ENCODE results near the gene BEAN1.
A peak's percentile ranks its signal among the peaks of the same experiment; 100 is the strongest.

Gene BEAN1

DNA sequence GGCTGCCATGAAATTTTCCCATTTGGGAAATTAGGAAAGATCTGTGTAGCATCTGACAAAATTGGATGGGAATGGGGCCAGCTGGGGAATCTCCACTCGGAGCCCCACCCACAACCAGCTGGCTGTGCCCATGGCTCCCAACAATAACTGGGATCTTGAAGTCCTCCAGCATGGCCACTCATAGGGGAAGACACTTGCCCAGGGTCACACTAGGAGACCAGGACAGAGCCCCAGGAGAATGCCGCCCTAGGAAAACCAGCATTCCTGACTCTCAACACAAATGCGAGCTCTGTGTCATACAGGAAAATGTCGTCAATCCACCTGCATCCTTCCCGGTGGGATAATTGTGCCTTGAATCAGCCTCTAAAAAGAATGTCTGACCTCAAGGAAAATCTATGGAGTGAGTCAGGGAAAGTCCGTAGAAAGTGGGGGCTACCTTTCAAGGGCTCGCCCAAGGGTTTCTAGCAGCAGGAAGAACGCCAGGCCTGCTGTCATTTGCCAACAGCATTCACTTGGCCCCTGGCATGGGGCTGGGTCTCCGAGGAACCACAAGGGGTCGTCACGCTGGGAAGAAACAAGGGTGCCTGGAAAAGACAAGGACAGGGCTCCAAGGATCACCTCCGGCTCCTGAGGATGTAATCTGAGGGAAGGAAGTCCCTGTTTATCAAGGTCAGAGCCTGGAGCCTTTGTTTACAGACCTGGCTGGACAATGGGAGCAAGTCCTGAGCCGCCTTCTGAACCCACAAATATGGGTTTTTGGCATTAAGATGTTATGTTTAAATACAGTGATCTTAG is 44.7 kb upstream of the BEAN1 start:
- DNase-seq (ENCODE audit: low read depth): peak; percentile 64
- no peak overlapping the region for H3K4me3 ChIP-seq (ENCODE audit: low read length)
- TF ChIP-seq, protein P1, sequence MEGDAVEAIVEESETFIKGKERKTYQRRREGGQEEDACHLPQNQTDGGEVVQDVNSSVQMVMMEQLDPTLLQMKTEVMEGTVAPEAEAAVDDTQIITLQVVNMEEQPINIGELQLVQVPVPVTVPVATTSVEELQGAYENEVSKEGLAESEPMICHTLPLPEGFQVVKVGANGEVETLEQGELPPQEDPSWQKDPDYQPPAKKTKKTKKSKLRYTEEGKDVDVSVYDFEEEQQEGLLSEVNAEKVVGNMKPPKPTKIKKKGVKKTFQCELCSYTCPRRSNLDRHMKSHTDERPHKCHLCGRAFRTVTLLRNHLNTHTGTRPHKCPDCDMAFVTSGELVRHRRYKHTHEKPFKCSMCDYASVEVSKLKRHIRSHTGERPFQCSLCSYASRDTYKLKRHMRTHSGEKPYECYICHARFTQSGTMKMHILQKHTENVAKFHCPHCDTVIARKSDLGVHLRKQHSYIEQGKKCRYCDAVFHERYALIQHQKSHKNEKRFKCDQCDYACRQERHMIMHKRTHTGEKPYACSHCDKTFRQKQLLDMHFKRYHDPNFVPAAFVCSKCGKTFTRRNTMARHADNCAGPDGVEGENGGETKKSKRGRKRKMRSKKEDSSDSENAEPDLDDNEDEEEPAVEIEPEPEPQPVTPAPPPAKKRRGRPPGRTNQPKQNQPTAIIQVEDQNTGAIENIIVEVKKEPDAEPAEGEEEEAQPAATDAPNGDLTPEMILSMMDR (conservative IDR thresholded peaks at IDR 0.05; ENCODE audit: low read depth, low read length): peak; percentile 39

DNA sequence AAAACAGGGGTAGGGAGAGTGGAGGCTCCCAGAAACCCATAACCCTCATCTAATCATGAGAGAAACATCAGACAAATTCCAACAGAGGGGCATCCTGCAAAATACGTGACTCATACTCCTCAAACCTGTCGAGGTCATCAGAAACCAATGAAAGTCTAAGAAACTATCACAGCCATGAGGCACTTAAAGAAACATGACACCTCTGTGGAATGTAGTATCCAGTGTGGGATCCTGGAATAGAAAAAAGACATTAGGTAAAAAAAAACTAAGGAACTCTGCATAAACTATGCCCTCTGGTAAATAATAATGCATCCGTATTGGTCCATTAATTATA is 44.2 kb upstream of the BEAN1 start:
- no peak overlapping the region for H3K4me3 ChIP-seq (ENCODE audit: low read length)
- DNase-seq (ENCODE audit: low read depth): peak; percentile 73
- TF ChIP-seq, protein P1 (conservative IDR thresholded peaks at IDR 0.05; ENCODE audit: low read depth, low read length): no peak

DNA sequence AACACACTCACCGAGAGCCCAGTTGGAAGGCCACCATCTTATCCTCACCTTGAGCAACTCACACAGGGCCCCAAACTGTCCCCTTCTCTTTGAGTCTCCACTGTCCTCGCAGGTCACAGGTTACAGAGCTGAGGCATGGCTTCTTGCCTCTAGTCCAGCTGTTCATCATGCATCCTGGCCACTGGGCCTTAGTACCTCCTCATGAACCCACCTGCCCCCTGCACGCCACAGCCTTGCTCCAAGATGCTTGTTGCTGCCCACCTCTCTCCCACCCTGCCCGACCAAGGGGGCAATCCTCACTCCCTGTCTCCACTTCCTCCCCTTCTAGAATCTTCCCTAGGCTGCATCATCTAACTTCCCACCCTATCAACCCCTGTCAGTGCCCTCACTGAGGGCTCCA is 43.5 kb upstream of the BEAN1 start:
- TF ChIP-seq, protein P1 (conservative IDR thresholded peaks at IDR 0.05; ENCODE audit: low read depth, low read length): no peak
- no peak for DNase-seq (ENCODE audit: low read depth)
- no peak overlapping the region for H3K4me3 ChIP-seq (ENCODE audit: low read length)

DNA sequence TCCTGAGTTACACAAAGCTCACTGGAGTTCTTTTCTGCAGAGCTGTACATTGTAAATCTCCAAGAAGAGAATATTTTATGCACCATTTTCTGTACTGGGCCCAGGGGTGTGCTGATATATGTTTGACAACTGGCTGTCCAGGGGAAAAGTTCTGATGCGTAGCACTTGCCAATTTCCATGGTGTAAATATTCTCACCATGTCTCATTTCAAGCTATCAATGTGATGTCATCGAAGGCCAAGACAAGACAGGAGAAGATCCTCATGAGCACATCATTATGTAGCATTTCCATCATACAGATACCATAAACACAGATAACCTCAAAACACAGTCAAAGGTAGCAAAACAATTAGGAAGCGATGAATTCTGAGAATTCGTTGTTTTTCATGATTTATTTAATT is 41.7 kb upstream of the BEAN1 start:
- no peak overlapping the region for H3K4me3 ChIP-seq (ENCODE audit: low read length)
- TF ChIP-seq, protein P1 (conservative IDR thresholded peaks at IDR 0.05; ENCODE audit: low read depth, low read length): no peak
- DNase-seq (ENCODE audit: low read depth): no peak

DNA sequence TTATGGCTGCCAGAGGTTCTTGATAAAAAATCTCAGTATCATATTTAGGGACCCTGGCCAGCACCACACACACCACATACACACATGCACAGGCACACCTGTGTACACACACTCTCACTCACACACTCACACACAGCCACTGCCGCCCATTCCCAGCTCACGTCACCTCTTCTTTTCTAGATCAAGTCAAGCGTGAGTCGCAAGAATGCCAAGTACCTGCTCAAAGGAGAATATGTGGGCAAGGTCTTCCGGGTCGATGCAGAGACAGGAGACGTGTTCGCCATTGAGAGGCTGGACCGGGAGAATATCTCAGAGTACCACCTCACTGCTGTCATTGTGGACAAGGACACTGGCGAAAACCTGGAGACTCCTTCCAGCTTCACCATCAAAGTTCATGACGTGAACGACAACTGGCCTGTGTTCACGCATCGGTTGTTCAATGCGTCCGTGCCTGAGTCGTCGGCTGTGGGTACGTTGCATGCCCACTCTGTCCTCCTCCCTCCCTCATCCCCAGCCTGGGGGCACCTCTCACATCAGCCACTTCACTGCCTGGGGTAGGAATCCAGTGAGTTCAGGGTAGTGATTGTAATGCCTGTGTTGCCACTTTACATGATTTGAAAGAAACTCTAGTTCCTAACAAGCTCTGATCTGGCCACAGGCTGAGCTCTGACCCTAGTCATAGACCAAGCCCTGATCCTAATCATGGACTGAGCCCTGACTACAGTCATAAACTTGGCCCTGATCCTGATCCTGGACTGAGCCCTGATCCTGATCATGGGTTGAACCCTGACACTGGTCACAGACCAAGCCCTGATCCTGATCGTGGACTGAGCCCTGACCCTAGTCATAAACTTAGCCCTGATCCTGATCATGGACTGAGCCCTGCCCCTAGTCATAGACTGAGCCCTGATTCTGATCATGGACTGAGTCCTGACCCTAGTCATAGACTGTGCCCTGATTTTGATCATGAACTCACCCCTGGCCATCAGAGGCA is 40.2 kb upstream of the BEAN1 start:
- TF ChIP-seq, protein P1 (conservative IDR thresholded peaks at IDR 0.05; ENCODE audit: low read depth, low read length): no peak
- H3K4me3 ChIP-seq (ENCODE audit: low read length): no peak overlapping the region
- DNase-seq (ENCODE audit: low read depth): no peak

DNA sequence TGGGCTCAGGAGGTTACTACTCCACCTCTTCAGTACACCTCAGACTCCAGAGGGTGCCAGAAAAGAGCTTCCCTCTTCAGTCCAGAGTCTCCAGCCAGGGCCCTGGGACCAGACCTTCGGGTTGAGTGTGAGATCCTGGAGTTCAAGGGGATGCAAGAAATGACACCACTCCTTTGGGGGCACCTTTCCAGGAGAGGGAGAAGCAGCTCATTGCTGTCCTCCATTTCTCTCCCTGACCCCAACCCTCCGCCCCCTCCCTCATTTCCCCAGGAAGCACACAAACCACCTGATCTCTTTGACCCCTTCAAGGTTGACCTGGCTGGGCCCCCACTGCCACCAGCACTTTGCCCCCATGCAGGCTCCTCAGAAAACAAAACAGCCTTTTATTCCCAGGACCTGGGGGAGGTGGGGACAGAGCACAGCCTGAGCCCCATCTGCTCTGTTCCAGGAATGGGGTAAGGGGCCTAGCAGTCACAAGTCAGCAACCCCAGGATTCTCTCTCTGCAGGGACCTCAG is 39.2 kb upstream of the BEAN1 start:
- TF ChIP-seq, protein P1 (conservative IDR thresholded peaks at IDR 0.05; ENCODE audit: low read depth, low read length): no peak
- DNase-seq (ENCODE audit: low read depth): no peak
- H3K4me3 ChIP-seq (ENCODE audit: low read length): no peak overlapping the region
